ENCODE results near the gene TNIK. TPM values are rescaled to one million over a fixed set of nuclear protein-coding genes. Genes with fewer than 3 reads are reported as not detected.
A peak's percentile ranks its signal among the peaks of the same experiment; 100 is the strongest.

Gene TNIK
- polyA plus RNA-seq, 3 donors, result 18.0 to 22.5 (median 18.9) TPM

DNA sequence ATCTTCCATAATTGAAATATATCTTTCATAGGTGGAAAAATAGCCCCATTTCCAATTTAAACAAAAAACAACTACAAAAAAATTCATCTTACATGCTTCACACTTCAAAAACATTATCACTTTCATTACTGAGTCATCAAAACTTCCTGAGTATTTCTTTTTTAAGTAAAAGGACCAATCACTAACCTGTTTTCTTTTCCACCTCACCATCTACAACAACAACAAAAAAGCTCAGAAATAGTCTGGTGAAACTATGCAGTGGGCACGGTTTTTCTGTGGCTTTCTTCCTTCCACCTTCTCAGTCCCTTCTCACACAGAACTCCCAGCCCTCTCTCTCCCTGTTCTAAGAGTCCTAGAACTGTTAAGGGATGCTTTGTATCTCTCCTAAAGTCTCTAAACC is 20.3 kb upstream of the TNIK start:
- no peak for DNase-seq (ENCODE audit: extremely low read depth in 1 of 11, low read depth in 9 of 11, low spot score in 4 of 11)

GRCh38 chr3:171476532-171477102 is 16.4 kb upstream of the TNIK start:
- no peak for DNase-seq (ENCODE audit: extremely low read depth in 1 of 11, low read depth in 9 of 11, low spot score in 4 of 11)

GRCh38 chr3:171472552-171472951 is 12.3 kb upstream of the TNIK start:
- no peak for DNase-seq (ENCODE audit: extremely low read depth in 1 of 11, low read depth in 9 of 11, low spot score in 4 of 11)

- no peak for DNase-seq (ENCODE audit: extremely low read depth in 1 of 11, low read depth in 9 of 11, low spot score in 4 of 11)
Measured at GRCh38 chr3:171470714-171471227, 10.6 kb upstream of the TNIK start.

GRCh38 chr3:171469376-171469775 is 9.2 kb upstream of the TNIK start:
- DNase-seq (ENCODE audit: extremely low read depth in 1 of 11, low read depth in 9 of 11, low spot score in 4 of 11), result no peak

GRCh38 chr3:171468296-171468906 is 8.2 kb upstream of the TNIK start:
- DNase-seq (ENCODE audit: extremely low read depth in 1 of 11, low read depth in 9 of 11, low spot score in 4 of 11), result no peak

GRCh38 chr3:171465763-171466162 is 5.6 kb upstream of the TNIK start:
- DNase-seq (ENCODE audit: extremely low read depth in 1 of 11, low read depth in 9 of 11, low spot score in 4 of 11), result no peak

GRCh38 chr3:171464462-171464861 is 4.3 kb upstream of the TNIK start:
- DNase-seq (ENCODE audit: extremely low read depth in 1 of 11, low read depth in 9 of 11, low spot score in 4 of 11), result no peak

DNA sequence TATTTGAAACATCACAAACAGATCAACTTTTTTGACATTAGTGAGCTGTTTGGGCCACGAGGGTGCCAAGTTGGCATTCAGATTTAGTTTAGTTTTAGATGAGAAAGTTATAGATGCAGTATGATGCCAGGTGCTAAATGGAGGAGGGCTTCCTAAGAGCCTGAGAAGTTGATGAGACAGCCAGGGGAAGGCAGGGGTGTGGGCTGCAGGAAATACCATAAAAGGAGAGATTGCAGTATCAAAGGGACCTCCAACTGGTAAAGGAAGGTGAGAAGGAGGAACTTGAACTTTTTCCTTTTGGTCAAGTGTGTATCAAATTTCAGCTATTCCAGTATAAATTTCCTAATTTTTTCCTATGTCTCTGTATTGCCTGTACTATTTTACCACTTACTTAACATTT is 2.0 kb upstream of the TNIK start:
- no peak for DNase-seq (ENCODE audit: extremely low read depth in 1 of 11, low read depth in 9 of 11, low spot score in 4 of 11)

DNA sequence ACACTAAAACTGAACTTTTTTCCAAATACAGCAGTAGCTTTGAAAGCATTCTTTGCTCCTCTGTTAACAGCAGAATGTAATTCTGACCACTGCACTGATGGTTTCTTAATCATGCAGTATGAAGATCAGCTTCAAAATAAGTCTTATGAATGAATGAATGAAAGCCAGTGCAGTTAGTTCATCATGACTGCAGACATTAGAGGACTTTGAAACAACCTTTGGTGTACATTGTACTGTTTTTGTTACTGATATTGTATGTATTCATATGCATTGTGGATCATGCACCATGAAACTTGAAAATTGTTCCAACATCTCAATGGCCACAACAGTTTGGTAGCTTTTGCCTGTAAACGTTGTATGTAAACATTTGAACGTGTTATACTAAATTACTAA is 1.3 kb upstream of the TNIK start:
- DNase-seq (ENCODE audit: extremely low read depth in 1 of 11, low read depth in 9 of 11, low spot score in 4 of 11), result no peak

DNA sequence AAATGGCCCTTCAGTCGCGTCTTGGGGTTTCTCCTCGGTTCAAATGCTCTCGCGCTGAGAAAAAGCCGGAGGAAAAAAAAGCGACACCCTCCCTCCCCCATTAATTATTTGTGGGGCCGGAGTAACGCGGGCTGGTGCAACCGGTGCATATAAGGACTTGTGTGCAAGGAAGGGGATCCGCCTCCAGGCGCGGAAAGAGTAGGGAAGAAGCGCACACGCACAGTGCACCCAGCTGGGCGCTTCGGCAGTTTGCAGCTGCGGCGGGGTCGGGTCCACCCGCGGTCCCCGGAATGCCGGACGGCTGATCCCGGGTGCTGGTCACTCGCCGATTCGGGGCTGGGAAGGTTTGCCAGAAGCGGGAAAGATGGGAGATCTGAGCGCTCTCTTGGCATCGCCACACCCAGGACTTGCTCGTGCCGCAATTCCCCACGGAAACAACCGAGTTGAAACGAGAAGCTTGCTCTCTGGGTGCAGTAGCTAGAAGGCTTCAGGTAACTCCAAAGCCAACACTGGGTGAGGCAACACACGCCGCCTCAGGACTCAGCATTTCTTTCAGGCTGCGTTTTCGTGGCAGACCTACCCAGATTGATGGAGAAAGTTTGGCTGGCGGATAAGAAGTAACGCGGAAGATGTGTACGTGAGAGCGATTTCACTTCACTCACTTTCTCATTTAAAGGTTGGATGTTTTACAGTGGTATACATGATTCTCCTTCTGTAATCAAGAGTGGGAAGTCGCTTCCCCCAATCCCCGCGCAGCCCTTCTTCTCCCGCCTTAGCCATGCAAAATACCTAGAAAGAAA is 720 bp upstream of the TNIK start:
- no peak for DNase-seq (ENCODE audit: extremely low read depth in 1 of 11, low read depth in 9 of 11, low spot score in 4 of 11)

GRCh38 chr3:171459137-171459941 is 866 bp downstream of the TNIK start:
- DNase-seq (ENCODE audit: extremely low read depth in 1 of 11, low read depth in 9 of 11, low spot score in 4 of 11), result peak in 1 of 11 donors; percentile 34

DNA sequence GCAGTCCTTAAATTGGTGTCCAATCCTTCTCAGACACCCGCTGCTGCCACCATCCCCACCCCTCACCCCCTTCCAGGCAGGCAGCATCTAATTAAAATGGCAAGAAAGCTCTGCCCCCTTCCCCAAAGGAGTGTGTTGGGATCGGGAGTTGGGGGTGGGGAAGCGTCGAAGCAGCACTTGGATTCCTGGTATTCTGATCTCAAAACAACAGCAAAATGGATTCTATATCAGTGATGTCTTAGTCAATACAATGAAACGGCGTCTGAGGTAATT is 1.4 kb downstream of the TNIK start:
- DNase-seq (ENCODE audit: extremely low read depth in 1 of 11, low read depth in 9 of 11, low spot score in 4 of 11), result no peak

GRCh38 chr3:171458071-171458863 is 1.9 kb downstream of the TNIK start:
- no peak for DNase-seq (ENCODE audit: extremely low read depth in 1 of 11, low read depth in 9 of 11, low spot score in 4 of 11)

DNA sequence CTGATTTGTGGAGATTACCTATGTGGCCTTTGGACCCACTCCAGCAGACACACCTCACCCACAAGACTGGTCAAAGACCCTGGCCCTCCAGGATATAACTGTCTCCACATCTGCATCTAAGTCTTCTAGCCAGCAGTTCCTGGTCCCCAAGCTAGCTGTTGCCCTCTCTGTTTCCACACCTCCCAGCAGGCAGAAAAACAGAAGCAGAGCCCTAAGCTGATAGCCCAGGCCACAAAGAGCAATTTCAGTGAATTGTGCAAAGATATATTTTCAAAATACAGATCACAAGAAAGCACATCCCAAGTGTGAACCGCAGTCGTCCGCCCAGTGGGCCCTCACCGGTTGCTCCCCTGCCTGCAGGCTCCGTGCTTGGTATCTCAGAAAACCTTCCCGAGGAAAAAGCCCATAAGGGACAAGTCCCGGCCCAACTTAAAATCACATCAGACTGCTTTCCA is 2.6 kb downstream of the TNIK start:
- no peak for DNase-seq (ENCODE audit: extremely low read depth in 1 of 11, low read depth in 9 of 11, low spot score in 4 of 11)

DNA sequence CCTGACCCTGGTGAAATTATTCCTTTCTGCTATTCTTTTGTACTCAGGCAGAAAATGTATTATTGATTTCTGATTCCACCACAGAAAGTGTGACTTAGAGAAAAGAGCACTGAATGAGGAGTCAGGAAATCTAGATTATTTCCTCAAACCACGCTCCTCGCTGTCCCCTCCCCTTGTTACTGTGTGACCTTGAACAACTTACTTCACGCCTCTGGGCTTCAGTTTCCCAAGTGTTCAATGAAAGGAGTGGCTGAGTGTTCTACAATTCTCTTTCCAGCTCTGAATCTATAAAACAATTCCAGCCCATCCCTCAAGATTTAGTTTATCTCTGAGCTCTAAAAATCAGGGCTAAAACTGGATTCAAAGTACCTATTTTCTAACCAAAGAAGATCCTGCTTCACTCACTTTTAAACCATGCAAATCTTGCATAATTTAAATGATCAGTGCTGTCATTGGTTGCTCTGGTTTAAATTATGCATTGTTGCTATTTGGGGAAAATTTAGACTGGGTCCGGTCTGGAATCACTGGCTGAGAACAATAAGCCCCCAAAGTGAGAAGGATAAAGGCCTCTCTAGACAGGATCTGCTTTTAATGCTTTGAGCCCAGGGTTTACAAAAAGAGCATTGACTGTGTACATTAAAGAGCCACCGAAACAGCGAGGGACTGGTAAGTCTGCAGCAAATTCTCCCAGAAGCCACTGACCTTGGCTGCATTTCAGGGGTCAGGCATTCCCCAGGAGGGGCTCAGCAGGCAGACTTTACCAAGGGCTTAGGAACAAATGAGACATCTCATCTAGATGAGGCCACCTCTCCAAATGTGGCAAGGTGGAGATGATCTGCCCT is 3.2 kb downstream of the TNIK start:
- DNase-seq (ENCODE audit: extremely low read depth in 1 of 11, low read depth in 9 of 11, low spot score in 4 of 11), result no peak

DNA sequence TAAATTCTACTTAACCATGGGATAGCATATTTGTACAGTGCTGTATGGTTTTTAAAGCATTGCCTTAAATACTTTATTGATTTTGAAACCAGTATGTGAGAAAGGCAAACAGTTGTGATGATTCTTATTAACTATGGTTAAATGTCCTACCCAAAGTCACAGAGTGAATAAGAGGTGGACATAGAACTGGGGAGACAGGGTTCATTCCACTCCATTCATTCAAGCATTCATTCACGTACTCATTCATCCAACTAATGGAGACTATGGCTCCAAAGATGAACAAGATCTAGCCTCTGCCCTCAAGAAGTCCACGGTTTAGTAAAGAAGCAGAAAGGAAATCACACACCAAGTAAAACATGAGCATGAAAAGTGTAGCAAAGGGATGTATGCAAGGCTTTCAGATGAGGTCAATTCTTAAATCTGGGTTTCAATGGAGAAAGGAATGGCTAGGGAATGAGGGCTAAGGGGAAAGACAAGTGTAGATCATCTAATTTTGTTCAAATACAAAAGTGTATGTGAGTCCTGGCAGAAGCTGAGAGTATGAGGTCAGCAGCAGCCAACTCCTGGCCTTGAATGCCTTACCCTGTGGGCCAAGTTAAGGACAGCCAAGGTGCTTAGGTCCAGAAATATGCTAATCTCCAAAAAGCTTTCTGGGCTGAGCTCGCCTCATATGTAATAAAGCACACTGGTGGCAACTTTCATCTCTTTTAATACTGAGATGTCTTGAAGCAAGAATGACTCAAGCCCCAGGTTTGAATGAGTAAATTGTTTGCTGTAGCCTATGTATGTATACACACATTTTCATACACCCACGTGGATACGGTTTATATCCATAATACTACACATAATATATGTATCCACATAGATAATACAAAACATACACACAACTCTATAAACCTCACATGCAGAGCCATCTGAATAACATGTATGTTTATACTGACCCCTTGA is 4.3 kb downstream of the TNIK start:
- DNase-seq (ENCODE audit: extremely low read depth in 1 of 11, low read depth in 9 of 11, low spot score in 4 of 11), result no peak
